Uterus (tissue), 2 donors: ENCODE results near the gene SMAD3.

Source experiments
- POLR2A ChIP-seq, 2 donors: fragments of 450-650 bp; IDR thresholded peaks; one replicate each; pipeline ENCODE4 v1.6.1; 2016; ENCODE audit warnings: antibody characterized with exemption in 2 of 2, mild to moderate bottlenecking in 1 of 2, moderate library complexity in 1 of 2
- TF ChIP-seq, protein P1 (sequence below), 4 experiments: fragments of 200-600 bp in 2 of 4; fragments of 450-650 bp in 2 of 4; sonication (generic) in 2 of 4; IDR thresholded peaks; one replicate each; pipeline ENCODE4 v1.5.1; 2016 to 2019; ENCODE audit warnings: antibody characterized with exemption in 4 of 4, mild to moderate bottlenecking in 2 of 4, moderate library complexity in 1 of 4

DNA sequence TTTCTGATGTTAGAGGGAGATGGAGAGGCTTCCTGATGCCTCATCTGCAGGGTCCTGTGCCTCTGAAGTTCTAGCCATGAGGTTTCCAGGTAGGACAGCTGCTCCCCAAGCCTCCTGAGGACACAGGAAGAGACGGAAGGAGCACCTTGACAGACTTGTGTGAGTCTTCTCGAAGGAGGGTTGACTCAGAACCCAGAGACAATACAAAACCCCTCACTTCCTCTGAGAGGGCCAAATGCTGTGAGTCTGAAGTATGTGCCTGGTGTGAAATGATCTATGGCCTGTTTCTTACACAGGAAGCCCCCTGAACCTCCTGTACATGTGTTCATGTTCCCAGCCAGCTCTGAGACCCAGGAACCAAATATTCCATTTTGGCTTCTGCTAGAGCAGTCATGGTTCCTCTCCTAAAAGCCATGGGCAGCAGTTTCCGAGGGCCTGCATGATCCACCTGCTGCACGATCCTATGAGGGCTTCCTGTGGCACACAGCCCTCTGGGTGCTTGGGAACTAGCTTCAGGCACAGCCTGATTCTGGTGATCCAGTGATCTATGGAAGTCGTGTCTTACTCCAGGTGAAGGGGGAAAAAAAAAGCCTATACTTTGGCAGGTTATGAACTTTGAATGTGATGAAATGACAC, 126.9 kb downstream of the SMAD3 start:
- TF ChIP-seq, protein P1, sequence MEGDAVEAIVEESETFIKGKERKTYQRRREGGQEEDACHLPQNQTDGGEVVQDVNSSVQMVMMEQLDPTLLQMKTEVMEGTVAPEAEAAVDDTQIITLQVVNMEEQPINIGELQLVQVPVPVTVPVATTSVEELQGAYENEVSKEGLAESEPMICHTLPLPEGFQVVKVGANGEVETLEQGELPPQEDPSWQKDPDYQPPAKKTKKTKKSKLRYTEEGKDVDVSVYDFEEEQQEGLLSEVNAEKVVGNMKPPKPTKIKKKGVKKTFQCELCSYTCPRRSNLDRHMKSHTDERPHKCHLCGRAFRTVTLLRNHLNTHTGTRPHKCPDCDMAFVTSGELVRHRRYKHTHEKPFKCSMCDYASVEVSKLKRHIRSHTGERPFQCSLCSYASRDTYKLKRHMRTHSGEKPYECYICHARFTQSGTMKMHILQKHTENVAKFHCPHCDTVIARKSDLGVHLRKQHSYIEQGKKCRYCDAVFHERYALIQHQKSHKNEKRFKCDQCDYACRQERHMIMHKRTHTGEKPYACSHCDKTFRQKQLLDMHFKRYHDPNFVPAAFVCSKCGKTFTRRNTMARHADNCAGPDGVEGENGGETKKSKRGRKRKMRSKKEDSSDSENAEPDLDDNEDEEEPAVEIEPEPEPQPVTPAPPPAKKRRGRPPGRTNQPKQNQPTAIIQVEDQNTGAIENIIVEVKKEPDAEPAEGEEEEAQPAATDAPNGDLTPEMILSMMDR (IDR thresholded peaks at IDR 0.05), result no peak
- TF ChIP-seq POLR2A (IDR thresholded peaks at IDR 0.05), result no peak
